ENCODE measurements around the gene SMIM24. TPM values are rescaled to one million over a fixed set of nuclear protein-coding genes. Genes with fewer than 3 reads are reported as not detected.

The SMIM24 gene
- total RNA-seq, 1 donor from 2014 or later: 1.3 TPM

GRCh38 chr19:3481241-3482090, 1.1 kb upstream of the SMIM24 start:
- H3K4me1 Mint-ChIP-seq (ENCODE audit: low read depth): peaks cover 4% of the 10 kb centered on the region
- no peak for TF ChIP-seq CTCF (IDR thresholded peaks at IDR 0.05; ENCODE audit: unreplicated experiment)
- no peaks in the 10 kb centered on the region for H3K36me3 Mint-ChIP-seq (ENCODE audit: insufficient read depth)
- H3K27ac Mint-ChIP-seq: no peak overlapping the region
- no peak for DNase-seq (ENCODE audit: low spot score, unreplicated experiment)
- H3K27me3 Mint-ChIP-seq: peaks cover 6% of the 10 kb centered on the region
- no peak overlapping the region for H3K4me3 Mint-ChIP-seq (ENCODE audit: low read depth)
- no peaks in the 10 kb centered on the region for H3K9me3 Mint-ChIP-seq (ENCODE audit: low read depth)

GRCh38 chr19:3479834-3480215, 500 bp downstream of the SMIM24 start:
- DNase-seq (ENCODE audit: low spot score, unreplicated experiment): no peak
- Mint-ChIP-seq H3K27ac (no peak overlapping the region), H3K9me3 (ENCODE audit: low read depth) (no peaks in the 10 kb centered on the region), H3K36me3 (ENCODE audit: insufficient read depth) (no peaks in the 10 kb centered on the region), H3K4me3 (ENCODE audit: low read depth) (no peak overlapping the region), H3K4me1 (ENCODE audit: low read depth) (peaks cover 4% of the 10 kb centered on the region), H3K27me3 (peaks cover 6% of the 10 kb centered on the region)
- no peak for TF ChIP-seq CTCF (IDR thresholded peaks at IDR 0.05; ENCODE audit: unreplicated experiment)

- Mint-ChIP-seq H3K4me1 (ENCODE audit: low read depth) (peaks cover 4% of the 10 kb centered on the region), H3K36me3 (ENCODE audit: insufficient read depth) (no peaks in the 10 kb centered on the region), H3K27me3 (peaks cover 6% of the 10 kb centered on the region), H3K27ac (no peak overlapping the region), H3K4me3 (ENCODE audit: low read depth) (no peak overlapping the region), H3K9me3 (ENCODE audit: low read depth) (no peaks in the 10 kb centered on the region)
- TF ChIP-seq CTCF (IDR thresholded peaks at IDR 0.05; ENCODE audit: unreplicated experiment): no peak
- DNase-seq (ENCODE audit: low spot score, unreplicated experiment): no peak
These were observed 1.0 kb downstream of the SMIM24 start for GRCh38 chr19:3479177-3479833.

GRCh38 chr19:3478409-3479176, 1.7 kb downstream of the SMIM24 start:
- peaks cover 6% of the 10 kb centered on the region for H3K27me3 Mint-ChIP-seq
- no peak for TF ChIP-seq CTCF (IDR thresholded peaks at IDR 0.05; ENCODE audit: unreplicated experiment)
- H3K4me1 Mint-ChIP-seq (ENCODE audit: low read depth): peaks cover 4% of the 10 kb centered on the region
- H3K36me3 Mint-ChIP-seq (ENCODE audit: insufficient read depth): no peaks in the 10 kb centered on the region
- no peak overlapping the region for H3K27ac Mint-ChIP-seq
- DNase-seq (ENCODE audit: low spot score, unreplicated experiment): no peak
- no peaks in the 10 kb centered on the region for H3K9me3 Mint-ChIP-seq (ENCODE audit: low read depth)
- no peak overlapping the region for H3K4me3 Mint-ChIP-seq (ENCODE audit: low read depth)

GRCh38 chr19:3477951-3478350, 2.4 kb downstream of the SMIM24 start:
- H3K4me3 Mint-ChIP-seq (ENCODE audit: low read depth): no peak overlapping the region
- H3K27me3 Mint-ChIP-seq: peaks cover 6% of the 10 kb centered on the region
- H3K36me3 Mint-ChIP-seq (ENCODE audit: insufficient read depth): no peaks in the 10 kb centered on the region
- H3K4me1 Mint-ChIP-seq (ENCODE audit: low read depth): peaks cover 7% of the 10 kb centered on the region
- no peak for TF ChIP-seq CTCF (IDR thresholded peaks at IDR 0.05; ENCODE audit: unreplicated experiment)
- DNase-seq (ENCODE audit: low spot score, unreplicated experiment): no peak
- H3K27ac Mint-ChIP-seq: no peak overlapping the region
- H3K9me3 Mint-ChIP-seq (ENCODE audit: low read depth): no peaks in the 10 kb centered on the region
